ENCODE data around the gene ZNF33A.

ZNF33A gene

GRCh38 chr10:38010119-38010903, at the start of gene ZNF33A:
ZNF33A (plus strand) TSS chr10:38010675; CDS start chr10:38012342, 1,667 bp downstream.
- intact Hi-C loops (cut with DNase I; ENCODE audit: low total_unique reads): loop anchor here (1.0 to 10.0 kb wide), 3 partner anchors 34 to 156 kb away; partner anchors contain the start of genes ZNF248, ZNF25 and ZNF37A
- no peak for TF ChIP-seq CTCF (IDR thresholded peaks at IDR 0.05)
- H3K9me3 ChIP-seq: no peaks in the 10 kb centered on the region
- peak within 1 kb of the TSS; percentile 76 to 84 for H3K4me3 ChIP-seq
- peak; percentile 90 to 96 for DNase-seq
- no peaks in the 10 kb centered on the region for H3K27me3 ChIP-seq
- peaks cover 0 to 13% (median 6%) of the 10 kb centered on the region in 4 donors for H3K4me1 ChIP-seq
- peaks cover 7 to 23% (median 13%) of the 10 kb centered on the region in 3 donors for H3K36me3 ChIP-seq
- H3K27ac ChIP-seq: peak within 1 kb of the TSS; percentile 97 to 99

GRCh38 chr10:37965006-37965405, 45.5 kb upstream of the ZNF33A start:
- no peak for TF ChIP-seq CTCF (IDR thresholded peaks at IDR 0.05)
- intact Hi-C loops (cut with DNase I; ENCODE audit: low total_unique reads): no loop called here
- Histone ChIP-seq H3K4me1 (no peaks in the 10 kb centered on the region), H3K27ac (no peak overlapping the region), H3K4me3 (no peak overlapping the region), H3K9me3 (peaks cover 0 to 13% (median 0%) of the 10 kb centered on the region in 3 donors), H3K27me3 (no peaks in the 10 kb centered on the region), H3K36me3 (peaks cover 18 to 55% (median 52%) of the 10 kb centered on the region in 3 donors)
- no peak for DNase-seq

- no peak overlapping the region for H3K27ac ChIP-seq
- intact Hi-C loops (cut with DNase I; ENCODE audit: low total_unique reads): no loop called here
Observed at GRCh38 chr10:37972396-37972795, 38.1 kb upstream of the ZNF33A start.

GRCh38 chr10:37975401-37975991, 35.0 kb upstream of the ZNF33A start:
- H3K27ac ChIP-seq: peak overlapping the region; percentile 98 to 99
- no peaks in the 10 kb centered on the region for H3K27me3 ChIP-seq
- peaks cover 0 to 9% (median 7%) of the 10 kb centered on the region in 3 donors for H3K36me3 ChIP-seq
- TF ChIP-seq CTCF (IDR thresholded peaks at IDR 0.05): no peak
- intact Hi-C loops (cut with DNase I; ENCODE audit: low total_unique reads): no loop called here
- H3K9me3 ChIP-seq: no peaks in the 10 kb centered on the region
- H3K4me1 ChIP-seq: peaks cover 0 to 16% (median 8%) of the 10 kb centered on the region in 4 donors
- peak overlapping the region; percentile 78 to 93 for H3K4me3 ChIP-seq
- no peak for DNase-seq

More at GRCh38 chr10:37972396-37972795, 38.1 kb upstream of the ZNF33A start:
- H3K27me3 ChIP-seq: no peaks in the 10 kb centered on the region
- peaks cover 5 to 31% (median 28%) of the 10 kb centered on the region in 3 donors for H3K36me3 ChIP-seq
- H3K9me3 ChIP-seq: no peaks in the 10 kb centered on the region
- no peak for TF ChIP-seq CTCF (IDR thresholded peaks at IDR 0.05)
- no peak for DNase-seq
- H3K4me3 ChIP-seq: no peak overlapping the region
- peaks cover 0 to 16% (median 8%) of the 10 kb centered on the region in 4 donors for H3K4me1 ChIP-seq

- H3K27ac ChIP-seq: peak within 1 kb of the TSS; percentile 98 to 99
- TF ChIP-seq CTCF (IDR thresholded peaks at IDR 0.05): peak; percentile 90 to 92
- no peaks in the 10 kb centered on the region for H3K27me3 ChIP-seq
- H3K4me3 ChIP-seq: peak within 1 kb of the TSS; percentile 78 to 93
- peaks cover 0 to 1% (median 0%) of the 10 kb centered on the region in 3 donors for H3K36me3 ChIP-seq
- peak; percentile 99 for DNase-seq
- peaks cover 0 to 16% (median 8%) of the 10 kb centered on the region in 4 donors for H3K4me1 ChIP-seq
- intact Hi-C loops (cut with DNase I; ENCODE audit: low total_unique reads): loop anchor here (1.0 kb wide), 2 partner anchors 34 to 118 kb away; partner anchors contain the start of genes ZNF33A and ZNF37A
- H3K9me3 ChIP-seq: no peaks in the 10 kb centered on the region
Observed at GRCh38 chr10:37976091-37976879, 34.2 kb upstream of the ZNF33A start, which contains the start of gene ZNF25. ZNF25 (minus strand) TSS chr10:37976647; CDS start chr10:37971722, 4,925 bp downstream.

Measured in tibial artery (tissue), 4 donors.